HS-27A (cell line): ENCODE results near the gene ACE.

Experiments used
- DNase-seq: peaks from one replicate; pipeline ENCODE4 v3.0.0-alpha.2; 2012; ENCODE audit warnings: low read depth, missing footprints

Gene ACE

DNA sequence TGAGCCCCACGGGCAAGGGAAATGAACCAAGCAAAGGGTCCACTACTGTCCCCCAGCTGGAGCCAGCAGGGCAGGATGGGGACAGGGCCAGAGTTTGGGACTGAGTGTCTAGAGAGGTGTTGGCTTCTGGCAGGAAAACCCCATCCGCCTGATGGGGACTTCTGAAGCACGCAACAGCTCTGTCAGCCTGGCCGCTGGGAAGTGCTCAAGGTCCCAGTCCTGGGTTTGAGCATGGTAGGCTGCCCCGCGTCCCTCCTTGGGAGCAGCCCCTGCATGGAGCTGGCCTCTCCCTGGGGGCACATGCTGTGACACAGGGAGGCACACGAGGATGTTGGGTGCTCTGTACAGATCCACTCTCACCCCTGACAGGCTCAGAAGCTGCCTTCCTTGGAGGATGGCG is 14.6 kb downstream of the ACE start:
- DNase-seq: no peak

- no peak for DNase-seq
Measured at GRCh38 chr17:63491977-63492618, 15.2 kb downstream of the ACE start.

- DNase-seq: no peak
Measured at GRCh38 chr17:63492940-63493339, 16.1 kb downstream of the ACE start.

DNA sequence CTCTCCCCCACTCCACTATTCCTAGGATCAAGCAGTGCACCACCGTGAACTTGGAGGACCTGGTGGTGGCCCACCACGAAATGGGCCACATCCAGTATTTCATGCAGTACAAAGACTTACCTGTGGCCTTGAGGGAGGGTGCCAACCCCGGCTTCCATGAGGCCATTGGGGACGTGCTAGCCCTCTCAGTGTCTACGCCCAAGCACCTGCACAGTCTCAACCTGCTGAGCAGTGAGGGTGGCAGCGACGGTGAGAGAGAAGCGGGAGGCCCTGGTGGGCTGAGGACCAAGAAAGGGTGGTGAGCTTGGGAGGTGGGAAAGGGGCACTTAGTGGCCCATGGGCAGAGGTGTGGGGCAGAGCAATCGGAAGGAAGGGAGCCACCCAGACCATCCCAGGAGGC is 16.6 kb downstream of the ACE start:
- no peak for DNase-seq

GRCh38 chr17:63494300-63494928 is 17.6 kb downstream of the ACE start:
- DNase-seq: no peak

DNA sequence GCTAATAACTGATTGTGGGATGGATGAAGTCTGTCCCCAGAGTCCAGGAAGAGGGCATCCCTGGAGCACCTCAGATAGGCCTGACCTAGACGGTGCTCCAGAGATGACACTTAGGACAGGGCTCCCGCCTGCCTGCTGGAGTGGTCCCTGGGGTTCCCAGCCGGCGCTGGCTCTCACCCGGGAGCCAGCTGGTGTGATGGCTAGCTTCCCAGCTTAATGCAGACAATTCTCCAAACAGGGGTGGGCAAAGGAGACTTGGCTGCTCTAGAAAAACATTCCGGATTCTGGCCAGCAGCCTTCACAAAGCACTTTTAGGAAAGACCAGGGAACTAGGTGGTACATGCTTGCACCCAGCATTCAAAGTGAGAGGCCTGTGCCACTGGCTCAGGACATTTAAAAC is 18.6 kb downstream of the ACE start:
- no peak for DNase-seq

DNA sequence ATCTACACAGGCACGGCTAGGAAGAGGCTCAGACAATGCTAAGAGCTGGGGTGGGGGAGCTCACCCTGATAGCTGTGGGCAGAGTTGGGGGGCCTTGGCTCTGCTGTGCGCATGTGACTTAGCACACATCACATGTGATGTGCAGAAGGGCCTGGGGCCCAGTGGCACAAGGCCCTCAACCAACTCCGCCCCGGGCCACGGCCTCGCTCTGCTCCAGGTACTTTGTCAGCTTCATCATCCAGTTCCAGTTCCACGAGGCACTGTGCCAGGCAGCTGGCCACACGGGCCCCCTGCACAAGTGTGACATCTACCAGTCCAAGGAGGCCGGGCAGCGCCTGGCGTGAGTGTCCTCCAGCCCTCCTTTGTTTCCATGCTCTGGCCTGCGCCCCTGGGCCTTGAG is 19.3 kb downstream of the ACE start:
- no peak for DNase-seq

GRCh38 chr17:63496663-63497400 is 20.0 kb downstream of the ACE start:
- no peak for DNase-seq

DNA sequence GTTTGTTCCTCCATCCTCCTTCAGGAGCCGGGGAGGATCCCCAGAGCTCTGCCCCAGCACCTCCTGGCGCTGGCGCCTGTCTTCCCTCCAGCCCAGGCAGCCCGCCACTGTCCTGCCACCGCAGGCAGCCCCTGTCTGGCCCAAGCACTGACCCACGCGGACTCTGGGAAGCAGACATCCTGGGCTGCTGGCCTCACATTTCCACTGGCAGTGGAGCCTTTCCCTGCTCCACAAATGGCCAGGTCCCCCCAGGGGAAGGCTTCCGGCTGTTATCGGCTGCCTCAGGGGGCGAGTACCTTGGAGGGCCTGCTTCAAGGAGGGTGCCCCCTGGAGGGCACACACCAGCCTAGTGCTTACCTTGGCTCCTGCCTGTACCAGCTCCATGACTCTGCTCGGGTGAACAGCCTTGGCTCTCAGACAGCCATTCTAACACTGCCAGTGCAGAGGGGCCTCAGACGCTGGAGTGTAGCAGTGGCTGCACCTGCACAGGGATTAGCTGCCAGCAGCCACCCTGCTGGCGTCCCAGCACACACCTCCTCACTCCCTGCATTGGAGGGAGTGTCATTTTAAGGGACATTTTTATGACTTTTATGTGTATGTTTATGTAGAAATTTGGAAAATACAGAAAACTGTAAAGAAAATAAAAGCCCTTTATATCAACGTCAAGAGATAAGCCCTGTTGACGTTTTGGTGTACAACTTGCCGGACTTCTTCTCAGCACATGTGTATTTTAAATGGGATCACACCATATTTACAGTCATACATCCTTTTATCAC is 21.0 kb downstream of the ACE start:
- DNase-seq: no peak

DNA sequence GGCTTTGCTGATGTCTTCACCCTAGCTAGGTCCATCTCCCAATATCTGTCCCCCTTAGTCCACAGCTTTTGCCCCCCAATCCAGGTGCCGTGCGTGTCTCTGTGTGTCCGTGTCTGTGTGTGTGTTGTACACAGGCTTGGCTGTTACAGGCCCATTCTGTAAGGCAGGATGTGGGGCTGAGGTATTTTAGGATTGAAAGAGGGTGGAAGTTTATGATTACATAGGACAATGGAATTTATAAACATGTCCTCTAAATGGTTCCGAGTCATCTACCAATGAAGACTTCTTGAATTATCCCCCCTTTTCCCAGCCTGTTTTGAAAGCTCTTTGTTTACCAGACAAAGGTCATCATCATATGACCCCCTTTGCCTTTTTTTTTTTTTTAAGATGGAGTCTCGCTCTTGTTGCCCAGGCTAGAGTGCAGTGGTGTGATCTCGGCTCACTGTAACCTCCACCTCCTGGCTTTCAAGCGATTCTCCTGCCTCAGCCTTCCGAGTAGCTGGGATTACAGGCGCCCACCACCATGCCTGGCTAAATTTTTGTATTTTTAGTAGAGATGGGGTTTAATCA is 21.9 kb downstream of the ACE start:
- no peak for DNase-seq

DNA sequence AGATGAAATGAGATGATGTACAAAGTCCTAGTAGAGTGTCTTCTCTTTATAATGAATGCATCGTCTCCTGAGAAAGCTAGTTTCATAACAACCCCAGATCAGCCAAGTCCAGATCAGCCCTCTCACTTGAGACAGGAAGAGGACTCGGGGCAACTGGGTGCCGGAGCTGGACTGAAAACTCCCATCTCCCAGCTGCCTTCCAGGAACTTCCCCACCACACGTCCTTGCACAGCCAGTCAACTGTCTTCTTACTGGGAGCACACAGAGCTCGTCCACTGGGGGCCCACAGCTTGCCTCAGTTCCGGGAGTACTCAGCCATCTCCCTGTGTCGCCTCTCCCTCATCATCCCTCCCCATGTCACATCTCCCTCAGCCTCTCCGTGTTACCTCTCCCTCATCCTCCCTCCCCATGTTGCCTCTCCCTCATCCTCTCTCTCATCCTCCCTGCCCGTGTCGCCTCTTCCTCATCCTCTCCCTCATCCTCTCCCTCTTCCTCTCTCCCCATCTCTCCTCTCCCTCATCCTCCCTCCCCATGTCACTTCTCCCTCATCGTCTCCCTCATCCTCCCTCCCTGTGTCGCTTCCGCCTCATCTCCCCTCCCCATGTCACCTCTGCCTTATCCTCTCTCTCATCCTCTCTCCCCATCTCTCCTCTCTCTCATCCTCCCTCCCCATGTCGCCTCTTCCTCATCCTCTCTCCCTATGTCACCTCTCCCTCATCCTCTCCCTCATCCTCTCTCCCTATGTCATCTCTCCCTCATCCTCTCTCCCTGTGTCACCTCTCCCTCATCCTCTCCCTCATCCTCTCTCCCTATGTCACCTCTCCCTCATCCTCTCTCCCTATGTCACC is 23.9 kb downstream of the ACE start:
- no peak for DNase-seq

DNA sequence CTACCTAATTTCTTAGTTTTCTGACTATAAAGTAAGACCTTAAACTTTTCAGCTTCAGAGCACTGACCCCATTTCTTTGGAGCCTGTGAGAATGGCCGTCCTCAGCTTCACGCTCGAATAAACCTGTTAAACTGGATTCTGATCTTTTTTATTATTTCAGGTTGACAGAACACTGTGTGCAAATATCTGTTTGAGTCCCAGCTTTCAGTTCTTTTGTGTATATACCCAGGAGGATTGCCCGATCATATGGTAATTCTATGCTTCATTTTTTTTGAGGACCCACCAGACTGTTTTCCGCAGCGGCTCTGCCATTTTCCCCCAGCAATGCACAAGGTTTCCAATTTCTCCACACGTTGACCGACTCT is 26.5 kb downstream of the ACE start:
- DNase-seq: no peak

DNA sequence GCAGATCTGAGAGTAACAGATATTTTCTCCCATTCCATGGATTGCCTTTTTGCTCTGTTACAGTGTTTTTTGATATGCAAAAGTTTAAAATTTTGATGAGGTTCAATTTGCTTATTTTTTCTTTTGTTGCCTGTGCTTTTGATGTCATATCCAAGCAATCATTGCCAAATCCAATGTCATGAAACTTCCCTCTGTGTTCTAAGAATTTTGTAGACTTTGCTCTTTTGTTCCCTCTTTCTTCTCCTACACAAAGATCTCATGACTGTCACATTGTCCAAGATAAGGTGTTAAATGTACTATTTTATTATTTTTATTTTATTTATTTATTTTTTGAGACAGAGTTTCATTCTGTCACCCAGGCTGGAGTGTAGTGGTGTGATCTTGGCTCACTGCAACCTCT is 27.4 kb downstream of the ACE start:
- DNase-seq: no peak

GRCh38 chr17:63505341-63505740 is 28.5 kb downstream of the ACE start:
- DNase-seq: no peak

GRCh38 chr17:63506627-63507026 is 29.8 kb downstream of the ACE start:
- DNase-seq: no peak

GRCh38 chr17:63511331-63511730 is 34.5 kb downstream of the ACE start:
- DNase-seq: no peak

DNA sequence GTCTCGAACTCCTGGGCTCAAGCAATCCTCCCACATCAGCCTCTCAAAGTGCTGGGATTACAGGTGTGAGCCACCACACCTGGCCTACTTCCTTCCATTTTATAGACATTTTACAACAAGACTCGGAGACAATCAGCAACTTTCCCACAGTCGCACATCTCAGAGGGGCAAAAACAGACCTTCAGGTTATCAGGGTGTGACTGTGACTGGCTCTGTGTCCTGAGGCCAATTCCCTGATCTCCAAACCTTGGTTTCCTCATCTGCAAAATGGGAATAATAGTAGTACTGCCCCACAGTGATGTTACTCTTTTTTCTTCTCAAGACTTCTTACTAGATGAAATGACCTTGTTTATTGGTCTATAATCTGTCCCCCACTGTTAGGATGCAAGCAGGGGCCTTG is 35.5 kb downstream of the ACE start:
- DNase-seq: no peak

GRCh38 chr17:63512896-63513644 is 36.2 kb downstream of the ACE start:
- no peak for DNase-seq

- no peak for DNase-seq
Measured at GRCh38 chr17:63514477-63514876, 37.6 kb downstream of the ACE start.

GRCh38 chr17:63514974-63515373 is 38.1 kb downstream of the ACE start:
- no peak for DNase-seq

DNA sequence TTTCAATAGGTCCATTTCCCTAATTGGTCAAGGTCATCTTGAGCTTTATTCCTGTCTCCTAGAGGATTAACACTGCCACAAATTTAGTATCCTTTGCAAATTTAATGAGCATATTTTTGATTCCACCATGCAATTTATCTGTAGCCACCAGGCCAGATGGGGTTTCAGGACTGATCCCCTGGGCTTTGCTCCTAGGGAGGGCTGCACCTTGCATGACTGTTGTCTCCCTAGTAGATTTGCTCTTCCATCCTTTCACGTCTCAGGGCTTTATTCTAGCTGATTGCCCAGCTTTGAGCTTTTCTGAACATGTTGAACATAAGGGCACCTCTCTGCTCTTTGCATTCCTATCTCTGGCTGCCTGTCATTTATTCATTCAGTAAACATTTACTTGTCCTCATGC is 38.6 kb downstream of the ACE start:
- no peak for DNase-seq
